ENCODE results near the gene GPD1L. TPM values are rescaled to one million over a fixed set of nuclear protein-coding genes. Genes with fewer than 3 reads are reported as not detected.

Gene GPD1L
- total RNA-seq, 1 experiment from 2014 or later = 9.3 TPM

GRCh38 chr3:32126305-32127015 lies 20.0 kb downstream of the GPD1L start:
- no peaks in the 10 kb centered on the region for H3K36me3 Mint-ChIP-seq (ENCODE audit: insufficient read depth, unreplicated experiment)
- no peaks in the 10 kb centered on the region for H3K4me1 ChIP-seq
- ChIA-PET POLR2A (no interaction called here), CTCF (no interaction called here)
- no peak overlapping the region for H3K27ac Mint-ChIP-seq (ENCODE audit: unreplicated experiment)
- no peak for DNase-seq
- H3K9me3 Mint-ChIP-seq (ENCODE audit: unreplicated experiment) = no peaks in the 10 kb centered on the region
- H3K9me3 ChIP-seq = no peaks in the 10 kb centered on the region
- H3K36me3 ChIP-seq (ENCODE audit: control insufficient read depth, insufficient read depth, low read length) = no peaks in the 10 kb centered on the region
- no peaks in the 10 kb centered on the region for H3K27me3 ChIP-seq (replicated peaks; ENCODE audit: control insufficient read depth, insufficient read depth, low read length)
- H3K4me1 Mint-ChIP-seq (ENCODE audit: low read depth, unreplicated experiment) = no peaks in the 10 kb centered on the region
- no peak overlapping the region for H3K4me3 ChIP-seq (ENCODE audit: low read depth, low read length)
- no peaks in the 10 kb centered on the region for H3K27me3 Mint-ChIP-seq (ENCODE audit: insufficient read depth, unreplicated experiment)
- intact Hi-C loops (cut with micrococcal nuclease; ENCODE audit: unreplicated experiment) = no loop called here
- TF ChIP-seq, protein P1, sequence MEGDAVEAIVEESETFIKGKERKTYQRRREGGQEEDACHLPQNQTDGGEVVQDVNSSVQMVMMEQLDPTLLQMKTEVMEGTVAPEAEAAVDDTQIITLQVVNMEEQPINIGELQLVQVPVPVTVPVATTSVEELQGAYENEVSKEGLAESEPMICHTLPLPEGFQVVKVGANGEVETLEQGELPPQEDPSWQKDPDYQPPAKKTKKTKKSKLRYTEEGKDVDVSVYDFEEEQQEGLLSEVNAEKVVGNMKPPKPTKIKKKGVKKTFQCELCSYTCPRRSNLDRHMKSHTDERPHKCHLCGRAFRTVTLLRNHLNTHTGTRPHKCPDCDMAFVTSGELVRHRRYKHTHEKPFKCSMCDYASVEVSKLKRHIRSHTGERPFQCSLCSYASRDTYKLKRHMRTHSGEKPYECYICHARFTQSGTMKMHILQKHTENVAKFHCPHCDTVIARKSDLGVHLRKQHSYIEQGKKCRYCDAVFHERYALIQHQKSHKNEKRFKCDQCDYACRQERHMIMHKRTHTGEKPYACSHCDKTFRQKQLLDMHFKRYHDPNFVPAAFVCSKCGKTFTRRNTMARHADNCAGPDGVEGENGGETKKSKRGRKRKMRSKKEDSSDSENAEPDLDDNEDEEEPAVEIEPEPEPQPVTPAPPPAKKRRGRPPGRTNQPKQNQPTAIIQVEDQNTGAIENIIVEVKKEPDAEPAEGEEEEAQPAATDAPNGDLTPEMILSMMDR (IDR thresholded peaks at IDR 0.05; ENCODE audit: insufficient read depth in 1 of 2, low read depth in 1 of 2, low read length in 1 of 2, severe bottlenecking in 1 of 2, unreplicated experiment in 1 of 2) = no peak
- BruUV-seq (replicated peaks) = no TSS peak
- no peak overlapping the region for H3K4me3 Mint-ChIP-seq (ENCODE audit: unreplicated experiment)

- Mint-ChIP-seq H3K4me1 (ENCODE audit: low read depth, unreplicated experiment) (no peaks in the 10 kb centered on the region), H3K9me3 (ENCODE audit: unreplicated experiment) (no peaks in the 10 kb centered on the region), H3K27ac (ENCODE audit: unreplicated experiment) (no peak overlapping the region), H3K27me3 (ENCODE audit: insufficient read depth, unreplicated experiment) (no peaks in the 10 kb centered on the region), H3K36me3 (ENCODE audit: insufficient read depth, unreplicated experiment) (no peaks in the 10 kb centered on the region), H3K4me3 (ENCODE audit: unreplicated experiment) (no peak overlapping the region)
- no peaks in the 10 kb centered on the region for H3K36me3 ChIP-seq (ENCODE audit: control insufficient read depth, insufficient read depth, low read length)
- intact Hi-C loops (cut with micrococcal nuclease; ENCODE audit: unreplicated experiment) = no loop called here
- no peak for DNase-seq
- no peaks in the 10 kb centered on the region for H3K4me1 ChIP-seq
- BruUV-seq (replicated peaks) = no TSS peak
- ChIA-PET CTCF (no interaction called here), POLR2A (no interaction called here)
- TF ChIP-seq, protein P1 (IDR thresholded peaks at IDR 0.05; ENCODE audit: insufficient read depth in 1 of 2, low read depth in 1 of 2, low read length in 1 of 2, severe bottlenecking in 1 of 2, unreplicated experiment in 1 of 2) = no peak
- H3K27me3 ChIP-seq (replicated peaks; ENCODE audit: control insufficient read depth, insufficient read depth, low read length) = no peaks in the 10 kb centered on the region
- H3K4me3 ChIP-seq (ENCODE audit: low read depth, low read length) = no peak overlapping the region
- H3K9me3 ChIP-seq = no peaks in the 10 kb centered on the region
Measured at GRCh38 chr3:32127219-32127826, 20.9 kb downstream of the GPD1L start.

DNA sequence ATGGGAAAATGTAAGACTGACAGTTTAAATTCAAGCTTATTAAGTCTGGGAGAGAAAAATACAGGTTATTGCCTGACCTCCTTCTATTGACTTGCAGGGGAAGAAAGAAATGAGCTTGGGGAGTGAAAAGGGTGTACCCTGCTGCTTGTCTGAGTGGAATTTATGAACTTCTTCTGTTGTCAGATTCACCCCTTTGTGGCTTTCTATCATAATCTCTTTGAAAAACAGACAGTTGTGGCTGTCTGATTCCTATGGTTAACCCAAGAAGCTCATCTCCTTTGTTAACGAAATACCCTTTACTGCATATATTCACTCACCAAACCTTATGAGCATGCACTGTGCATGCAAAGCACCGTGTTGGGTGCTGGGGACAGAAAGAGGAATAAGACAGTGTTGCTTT lies 22.5 kb downstream of the GPD1L start:
- peaks cover 7% of the 10 kb centered on the region; the same call in 1 of the 2 replicates for H3K4me1 ChIP-seq
- DNase-seq = no peak
- no peaks in the 10 kb centered on the region for H3K27me3 Mint-ChIP-seq (ENCODE audit: insufficient read depth, unreplicated experiment)
- ChIA-PET CTCF (no interaction called here), POLR2A (no interaction called here)
- no peak overlapping the region for H3K4me3 Mint-ChIP-seq (ENCODE audit: unreplicated experiment)
- no peaks in the 10 kb centered on the region for H3K9me3 ChIP-seq
- intact Hi-C loops (cut with micrococcal nuclease; ENCODE audit: unreplicated experiment) = no loop called here
- no peaks in the 10 kb centered on the region for H3K36me3 Mint-ChIP-seq (ENCODE audit: insufficient read depth, unreplicated experiment)
- no peaks in the 10 kb centered on the region for H3K27me3 ChIP-seq (replicated peaks; ENCODE audit: control insufficient read depth, insufficient read depth, low read length)
- no TSS peak for BruUV-seq (replicated peaks)
- no peak overlapping the region for H3K4me3 ChIP-seq (ENCODE audit: low read depth, low read length)
- no peaks in the 10 kb centered on the region for H3K4me1 Mint-ChIP-seq (ENCODE audit: low read depth, unreplicated experiment)
- no peaks in the 10 kb centered on the region for H3K36me3 ChIP-seq (ENCODE audit: control insufficient read depth, insufficient read depth, low read length)
- TF ChIP-seq, protein P1 (IDR thresholded peaks at IDR 0.05; ENCODE audit: insufficient read depth in 1 of 2, low read depth in 1 of 2, low read length in 1 of 2, severe bottlenecking in 1 of 2, unreplicated experiment in 1 of 2) = no peak
- H3K9me3 Mint-ChIP-seq (ENCODE audit: unreplicated experiment) = no peaks in the 10 kb centered on the region
- H3K27ac Mint-ChIP-seq (ENCODE audit: unreplicated experiment) = no peak overlapping the region

All from Caco-2 (cell line).